HepG2 (cell line): ENCODE data around the gene RBBP8NL. TPM values are rescaled to one million over a fixed set of nuclear protein-coding genes. Genes with fewer than 3 reads are reported as not detected.
A peak's percentile ranks its signal among the peaks of the same experiment; 100 is the strongest.

Source experiments
- AHR ChIP-seq: IDR thresholded peaks from 2 replicates; pipeline ENCODE4 v1.6.1; 2018; ENCODE audit warnings: missing genetic modification reagents, missing compliant biosample characterization
- ATAD3A ChIP-seq: sonication (generic); formaldehyde crosslinking; IDR thresholded peaks from 2 replicates; pipeline ENCODE4 v1.4.0; 2020; ENCODE audit warnings: missing genetic modification reagents
- GTF3A ChIP-seq: sonication (generic); formaldehyde crosslinking; conservative IDR thresholded peaks from 2 replicates; pipeline ENCODE4 v1.4.0; 2020; ENCODE audit warnings: mild to moderate bottlenecking, missing genetic modification reagents
- HOXD1 ChIP-seq: sonication (generic); formaldehyde crosslinking; IDR thresholded peaks from 2 replicates; pipeline ENCODE4 v1.5.0; 2020; ENCODE audit warnings: missing genetic modification reagents
- KDM1A ChIP-seq: IDR thresholded peaks from 2 replicates; pipeline ENCODE4 v1.6.1; 2016; ENCODE audit warnings: missing compliant biosample characterization
- MIXL1 ChIP-seq: IDR thresholded peaks from 2 replicates; pipeline ENCODE4 v1.6.1; 2016
- REPIN1 ChIP-seq: sonication (generic); formaldehyde crosslinking; IDR thresholded peaks from 2 replicates; pipeline ENCODE4 v1.8.0; 2022; ENCODE audit warnings: missing genetic modification reagents, low read depth, mild to moderate bottlenecking, borderline replicate concordance
- SAFB2 ChIP-seq: sonication (generic); formaldehyde crosslinking; IDR thresholded peaks from 2 replicates; pipeline ENCODE4 v1.5.1; 2020; ENCODE audit warnings: missing genetic modification reagents, low read depth, mild to moderate bottlenecking, borderline replicate concordance
- TCF7L2 ChIP-seq: IDR thresholded peaks from 2 replicates; pipeline ENCODE4 v1.6.1; 2011; ENCODE audit warnings: mild to moderate bottlenecking, low read depth, low read length, moderate library complexity
- ZC3H13 ChIP-seq: sonication (generic); formaldehyde crosslinking; IDR thresholded peaks from 2 replicates; pipeline ENCODE4 v1.8.1; 2023; ENCODE audit warnings: mild to moderate bottlenecking, missing genetic modification reagents, moderate library complexity
- ZFAT ChIP-seq: sonication (generic); formaldehyde crosslinking; conservative IDR thresholded peaks from 2 replicates; pipeline ENCODE4 v1.8.1; 2023; ENCODE audit warnings: missing genetic modification reagents, inconsistent platforms
- ZNF333 ChIP-seq: sonication (generic); formaldehyde crosslinking; IDR thresholded peaks from 2 replicates; pipeline ENCODE4 v1.4.0; 2020; ENCODE audit warnings: mild to moderate bottlenecking, missing genetic modification reagents, borderline replicate concordance
- ZNF33A ChIP-seq: sonication (generic); formaldehyde crosslinking; IDR thresholded peaks from 2 replicates; pipeline ENCODE4 v1.5.1; 2020; ENCODE audit warnings: missing genetic modification reagents, mild to moderate bottlenecking, moderate library complexity, borderline replicate concordance
- polyA plus RNA-seq, 8 experiments: library from polyadenylated mRNA; depleted of rRNA in 3 of 8; stranded (reverse) in 7 of 8; unstranded in 1 of 8; fragments of >200 nt; fragmentation: Illumina TruSeq in 4 of 8; extraction: Trizol in 4 of 8; gene quantifications; 2 replicates each; pipeline versions ENCODE4 v1.2.1 to v1.2.3, GENCODE V29; 2011 to 2016; ENCODE audit warnings: low read depth in 4 of 8, missing spikeins in 1 of 8, mixed read lengths in 1 of 8; ENCODE audit not compliant: insufficient read depth in 1 of 8
- total RNA-seq, 5 experiments: library from RNA; depleted of rRNA; stranded (reverse); fragments of >200 nt; fragmentation: Illumina TruSeq; extraction: Trizol; gene quantifications; 2 replicates each; pipeline ENCODE4 v1.2.3, GENCODE V29; 2016; ENCODE audit warnings: low read depth in 1 of 5
- TF ChIP-seq, protein P1 (sequence below), 2 experiments: sonication (generic) in 1 of 2; formaldehyde crosslinking in 1 of 2; IDR thresholded peaks; 2 replicates each; pipeline versions ENCODE4 v1.6.1 to v1.9.0; 2014 to 2022; ENCODE audit warnings: antibody characterized with exemption in 1 of 2, borderline replicate concordance in 1 of 2, inconsistent platforms in 1 of 2, low read depth in 1 of 2, missing genetic modification reagents in 1 of 2
- TF ChIP-seq, protein P2 (sequence below): IDR thresholded peaks from 2 replicates; pipeline ENCODE4 v1.6.1; 2016; ENCODE audit warnings: missing compliant biosample characterization, missing genetic modification reagents, borderline replicate concordance
- TF ChIP-seq, protein P3 (sequence below): sonication (generic); formaldehyde crosslinking; IDR thresholded peaks from 2 replicates; pipeline ENCODE4 v1.4.0; 2020; ENCODE audit warnings: missing genetic modification reagents

Gene RBBP8NL
- total and polyA plus RNA-seq, 2 of the 13 experiments (the other 11 are each of a cell fraction or from before 2014, with no cell fraction given), result 0.69 to 0.86 TPM

DNA sequence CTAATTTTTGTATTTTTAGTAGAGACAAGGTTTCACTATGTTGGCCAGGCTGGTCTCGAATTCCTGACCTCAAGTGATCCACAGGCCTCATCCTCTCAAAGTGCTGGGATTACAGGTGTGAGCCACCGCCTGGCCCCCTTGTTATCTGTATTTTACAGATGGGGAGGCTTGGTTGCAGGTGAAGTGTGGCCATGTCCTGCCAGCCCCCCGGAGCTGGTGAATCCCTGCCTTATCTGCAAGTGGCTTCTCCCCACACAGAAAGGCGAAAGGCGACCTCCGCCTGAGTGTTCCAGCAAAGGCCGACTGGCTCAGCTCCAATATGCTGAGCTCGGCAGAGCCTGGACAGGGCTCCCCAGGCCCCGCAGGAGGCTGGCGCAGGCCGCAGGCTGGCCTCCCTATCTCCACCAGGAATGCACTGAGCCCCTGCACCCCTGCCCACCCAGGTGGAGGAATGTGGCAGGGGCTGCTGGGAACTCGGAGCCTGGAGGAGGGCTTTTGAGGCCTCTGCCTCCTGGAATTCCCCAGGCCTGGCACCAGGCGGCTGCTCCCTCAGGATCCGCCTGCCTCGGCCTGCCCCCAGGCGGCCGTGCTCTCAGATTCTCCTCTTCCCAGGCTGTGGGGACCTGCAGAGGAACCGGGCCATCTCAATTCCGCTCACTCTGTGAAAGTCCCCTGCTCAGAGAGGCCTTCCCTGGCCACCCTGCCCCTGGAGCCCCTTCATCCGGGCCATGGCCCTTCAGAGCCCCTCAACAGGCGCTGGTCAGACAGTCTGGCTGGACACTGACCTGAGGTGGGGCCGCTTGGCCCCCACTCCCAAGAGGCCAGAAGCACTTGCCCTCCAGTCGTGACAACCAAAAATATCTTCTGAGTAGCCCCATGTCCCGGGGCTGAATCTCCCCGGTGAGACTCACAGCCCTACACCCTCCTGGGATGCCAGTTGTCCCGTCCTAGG is 51.0 kb downstream of the RBBP8NL start (continued):
- TF ChIP-seq, protein P1, sequence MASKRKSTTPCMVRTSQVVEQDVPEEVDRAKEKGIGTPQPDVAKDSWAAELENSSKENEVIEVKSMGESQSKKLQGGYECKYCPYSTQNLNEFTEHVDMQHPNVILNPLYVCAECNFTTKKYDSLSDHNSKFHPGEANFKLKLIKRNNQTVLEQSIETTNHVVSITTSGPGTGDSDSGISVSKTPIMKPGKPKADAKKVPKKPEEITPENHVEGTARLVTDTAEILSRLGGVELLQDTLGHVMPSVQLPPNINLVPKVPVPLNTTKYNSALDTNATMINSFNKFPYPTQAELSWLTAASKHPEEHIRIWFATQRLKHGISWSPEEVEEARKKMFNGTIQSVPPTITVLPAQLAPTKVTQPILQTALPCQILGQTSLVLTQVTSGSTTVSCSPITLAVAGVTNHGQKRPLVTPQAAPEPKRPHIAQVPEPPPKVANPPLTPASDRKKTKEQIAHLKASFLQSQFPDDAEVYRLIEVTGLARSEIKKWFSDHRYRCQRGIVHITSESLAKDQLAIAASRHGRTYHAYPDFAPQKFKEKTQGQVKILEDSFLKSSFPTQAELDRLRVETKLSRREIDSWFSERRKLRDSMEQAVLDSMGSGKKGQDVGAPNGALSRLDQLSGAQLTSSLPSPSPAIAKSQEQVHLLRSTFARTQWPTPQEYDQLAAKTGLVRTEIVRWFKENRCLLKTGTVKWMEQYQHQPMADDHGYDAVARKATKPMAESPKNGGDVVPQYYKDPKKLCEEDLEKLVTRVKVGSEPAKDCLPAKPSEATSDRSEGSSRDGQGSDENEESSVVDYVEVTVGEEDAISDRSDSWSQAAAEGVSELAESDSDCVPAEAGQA (IDR thresholded peaks at IDR 0.05; ENCODE audit: low read depth), result no peak
- TF ChIP-seq, protein P1 (CRISPR knock-in tag; IDR thresholded peaks at IDR 0.05; ENCODE audit: borderline replicate concordance), result no peak; the same call in 1 of the 2 replicates
- TF ChIP-seq HOXD1, result no peak; the same call in none of the 2 replicates
- TF ChIP-seq, protein P2, sequence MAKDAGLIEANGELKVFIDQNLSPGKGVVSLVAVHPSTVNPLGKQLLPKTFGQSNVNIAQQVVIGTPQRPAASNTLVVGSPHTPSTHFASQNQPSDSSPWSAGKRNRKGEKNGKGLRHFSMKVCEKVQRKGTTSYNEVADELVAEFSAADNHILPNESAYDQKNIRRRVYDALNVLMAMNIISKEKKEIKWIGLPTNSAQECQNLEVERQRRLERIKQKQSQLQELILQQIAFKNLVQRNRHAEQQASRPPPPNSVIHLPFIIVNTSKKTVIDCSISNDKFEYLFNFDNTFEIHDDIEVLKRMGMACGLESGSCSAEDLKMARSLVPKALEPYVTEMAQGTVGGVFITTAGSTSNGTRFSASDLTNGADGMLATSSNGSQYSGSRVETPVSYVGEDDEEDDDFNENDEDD (CRISPR knock-in tag), result peak; percentile 67; the same call in 1 of the 2 replicates
- no peak; the same call in 1 of the 2 replicates for TF ChIP-seq AHR (CRISPR knock-in tag)
- TF ChIP-seq TCF7L2, result no peak
- TF ChIP-seq ATAD3A (CRISPR knock-in tag), result no peak
- no peak; the same call in 1 of the 2 replicates for TF ChIP-seq KDM1A (CRISPR knock-in tag)
- peak; percentile 50; the same call in 1 of the 2 replicates for TF ChIP-seq MIXL1
- TF ChIP-seq, protein P3, sequence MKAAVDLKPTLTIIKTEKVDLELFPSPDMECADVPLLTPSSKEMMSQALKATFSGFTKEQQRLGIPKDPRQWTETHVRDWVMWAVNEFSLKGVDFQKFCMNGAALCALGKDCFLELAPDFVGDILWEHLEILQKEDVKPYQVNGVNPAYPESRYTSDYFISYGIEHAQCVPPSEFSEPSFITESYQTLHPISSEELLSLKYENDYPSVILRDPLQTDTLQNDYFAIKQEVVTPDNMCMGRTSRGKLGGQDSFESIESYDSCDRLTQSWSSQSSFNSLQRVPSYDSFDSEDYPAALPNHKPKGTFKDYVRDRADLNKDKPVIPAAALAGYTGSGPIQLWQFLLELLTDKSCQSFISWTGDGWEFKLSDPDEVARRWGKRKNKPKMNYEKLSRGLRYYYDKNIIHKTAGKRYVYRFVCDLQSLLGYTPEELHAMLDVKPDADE (CRISPR knock-in tag), result no peak
- TF ChIP-seq ZNF333 (CRISPR knock-in tag), result peak; percentile 92
- peak; percentile 28; the same call in 1 of the 2 replicates for TF ChIP-seq ZFAT
- TF ChIP-seq ZNF33A (CRISPR knock-in tag), result 0 out of 2 replicates have a peak, but pooled peaks have one; percentile 78
- TF ChIP-seq SAFB2 (CRISPR knock-in tag), result no peak
- TF ChIP-seq ZC3H13 (CRISPR knock-in tag), result no peak
- peak; percentile 87; the same call in 1 of the 2 replicates for TF ChIP-seq GTF3A
- peak; percentile 95 for TF ChIP-seq REPIN1
